GM18517 (cell line): ENCODE measurements around the gene SYMPK.
"Not testable (repeated sequence)": the region's sequence is repeated elsewhere in the genome, so short reads cannot be mapped to it uniquely, and the experiment has no call there.

Experiments
- ATAC-seq: cut with Tn5 transposase; IDR thresholded peaks from one replicate; pipeline ENCODE4 v1.9.1; 2021; ENCODE audit warnings: mild to moderate bottlenecking, moderate library complexity; ENCODE audit not compliant: unreplicated experiment

Gene SYMPK

GRCh38 chr19:45809643-45810159, 53.2 kb downstream of the SYMPK start:
- ATAC-seq, result no peak

- ATAC-seq, result no peak
These were observed 57.2 kb downstream of the SYMPK start for GRCh38 chr19:45805719-45806118.

- no peak for ATAC-seq
These were observed 58.1 kb downstream of the SYMPK start for GRCh38 chr19:45804959-45805230.

GRCh38 chr19:45804140-45804958, 58.6 kb downstream of the SYMPK start:
- no peak for ATAC-seq

- ATAC-seq, result no peak
These were observed 61.3 kb downstream of the SYMPK start for GRCh38 chr19:45801603-45802175.

GRCh38 chr19:45800070-45800553, 62.8 kb downstream of the SYMPK start:
- no peak for ATAC-seq

GRCh38 chr19:45799541-45799940, 63.4 kb downstream of the SYMPK start:
- not testable (repeated sequence) for ATAC-seq

GRCh38 chr19:45798995-45799517, 63.9 kb downstream of the SYMPK start:
- no peak for ATAC-seq

- no peak for ATAC-seq
These were observed 68.3 kb downstream of the SYMPK start for GRCh38 chr19:45794627-45795026.

GRCh38 chr19:45793876-45794275, 69.1 kb downstream of the SYMPK start:
- no peak for ATAC-seq

- no peak for ATAC-seq
These were observed 69.8 kb downstream of the SYMPK start for GRCh38 chr19:45793178-45793564.

GRCh38 chr19:45792470-45793177, 70.3 kb downstream of the SYMPK start, which contains the start of gene DMWD:
Gene DMWD (minus strand): TSS chr19:45792845. CDS start chr19:45792756, 89 bp downstream.
- peak; percentile 86 for ATAC-seq

GRCh38 chr19:45791744-45792469, 71.0 kb downstream of the SYMPK start:
- ATAC-seq, result peak; percentile 5

GRCh38 chr19:45790942-45791341, 72.0 kb downstream of the SYMPK start:
- ATAC-seq, result no peak

- no peak for ATAC-seq
These were observed 73.7 kb downstream of the SYMPK start for GRCh38 chr19:45789035-45789786.

- no peak for ATAC-seq
These were observed 76.4 kb downstream of the SYMPK start for GRCh38 chr19:45786533-45786894.

- no peak for ATAC-seq
These were observed 77.0 kb downstream of the SYMPK start for GRCh38 chr19:45785781-45786532.

GRCh38 chr19:45785097-45785496, 77.8 kb downstream of the SYMPK start:
- no peak for ATAC-seq

GRCh38 chr19:45784096-45784495, 78.9 kb downstream of the SYMPK start:
- ATAC-seq, result no peak
